NK-92 treated with Interleukin-12 subunit alpha and Interleukin-12 subunit beta, amount 100 ng/mL, for 24 hours (cell line): Measurements from ENCODE around the gene PACS1.

Experiments used
- DNase-seq: peaks from one replicate; lab custom pipeline; 2025; lab: John Stamatoyannopoulos, UW

PACS1 gene

GRCh38 chr11:66224226-66224855 lies 154.3 kb downstream of the PACS1 start:
- no peak for DNase-seq

- DNase-seq: no peak
These were observed 155.0 kb downstream of the PACS1 start for GRCh38 chr11:66225066-66225465.

- DNase-seq: no peak
These were observed 156.0 kb downstream of the PACS1 start for GRCh38 chr11:66226101-66226500.

GRCh38 chr11:66227700-66228099 lies 157.6 kb downstream of the PACS1 start:
- DNase-seq: no peak

- no peak for DNase-seq
These were observed 158.4 kb downstream of the PACS1 start for GRCh38 chr11:66228521-66228920.

- no peak for DNase-seq
These were observed 160.1 kb downstream of the PACS1 start for GRCh38 chr11:66230156-66230555.

GRCh38 chr11:66230978-66231377 lies 160.9 kb downstream of the PACS1 start:
- no peak for DNase-seq

- no peak for DNase-seq
These were observed 161.5 kb downstream of the PACS1 start for GRCh38 chr11:66231561-66231960.

- DNase-seq: no peak
These were observed 162.7 kb downstream of the PACS1 start for GRCh38 chr11:66232769-66233168.

GRCh38 chr11:66233301-66233700 lies 163.2 kb downstream of the PACS1 start:
- no peak for DNase-seq

- DNase-seq: no peak
These were observed 165.1 kb downstream of the PACS1 start for GRCh38 chr11:66235141-66235540.

- DNase-seq: no peak
These were observed 167.8 kb downstream of the PACS1 start for GRCh38 chr11:66237867-66238266.

- DNase-seq: no peak
These were observed 168.8 kb downstream of the PACS1 start for GRCh38 chr11:66238786-66239413.

GRCh38 chr11:66239511-66239910 lies 169.4 kb downstream of the PACS1 start:
- DNase-seq: no peak

GRCh38 chr11:66239998-66240780 lies 170.1 kb downstream of the PACS1 start:
- no peak for DNase-seq

GRCh38 chr11:66240781-66241136 lies 170.7 kb downstream of the PACS1 start:
- no peak for DNase-seq

- no peak for DNase-seq
These were observed 172.2 kb downstream of the PACS1 start for GRCh38 chr11:66242095-66242765.

GRCh38 chr11:66243782-66244535 lies 173.9 kb downstream of the PACS1 start:
- no peak for DNase-seq

- DNase-seq: no peak
These were observed 177.2 kb downstream of the PACS1 start for GRCh38 chr11:66247295-66247694.

- DNase-seq: no peak
These were observed 177.7 kb downstream of the PACS1 start for GRCh38 chr11:66247801-66248200.

- DNase-seq: no peak
These were observed 178.8 kb downstream of the PACS1 start for GRCh38 chr11:66248903-66249302.

GRCh38 chr11:66251809-66252208 lies 181.7 kb downstream of the PACS1 start:
- no peak for DNase-seq
